Endothelial cell (in vitro differentiated cells): Measurements from ENCODE around the gene KLHL30. TPM values are rescaled to one million over a fixed set of nuclear protein-coding genes. Genes with fewer than 3 reads are reported as not detected.

Experiments
- DNase-seq: peaks from one replicate; pipeline ENCODE4 v3.0.0; 2021; ENCODE audit warnings: low spot score
- H3K27ac Mint-ChIP-seq: one replicate; pipeline ENCODE4 v1.8.0; 2021; ENCODE audit warnings: mixed read lengths, inconsistent platforms; ENCODE audit not compliant: unreplicated experiment
- H3K27me3 Mint-ChIP-seq: one replicate; pipeline ENCODE4 v1.8.0; 2021; ENCODE audit warnings: mild to moderate bottlenecking, moderate library complexity, mixed read lengths, inconsistent platforms; ENCODE audit not compliant: unreplicated experiment
- H3K36me3 Mint-ChIP-seq: one replicate; pipeline ENCODE4 v1.8.0; 2021; ENCODE audit warnings: mild to moderate bottlenecking, low read depth, mixed read lengths, inconsistent platforms; ENCODE audit not compliant: unreplicated experiment
- H3K4me1 Mint-ChIP-seq: one replicate; pipeline ENCODE4 v1.8.0; 2021; ENCODE audit warnings: mild to moderate bottlenecking, mixed read lengths, inconsistent platforms; ENCODE audit not compliant: unreplicated experiment
- H3K4me3 Mint-ChIP-seq: one replicate; pipeline ENCODE4 v1.8.0; 2021; ENCODE audit warnings: mild to moderate bottlenecking, mixed read lengths, inconsistent platforms; ENCODE audit not compliant: unreplicated experiment
- H3K9me3 Mint-ChIP-seq: one replicate; pipeline ENCODE4 v1.8.0; 2021; ENCODE audit warnings: mixed read lengths, inconsistent platforms; ENCODE audit not compliant: unreplicated experiment
- total RNA-seq: library from RNA; stranded (reverse); fragmentation: NEBNext Ultra II Directional; extraction: Animal tissue kit (Norgen Biotek cat#: 25700); gene quantifications from one replicate; pipeline ENCODE4 v1.2.1, GENCODE V29; 2021; ENCODE audit not compliant: unreplicated experiment
- TF ChIP-seq, protein P1 (sequence below): fragments of 200-600 bp; sonication (generic); IDR thresholded peaks from one replicate; pipeline ENCODE4 v1.5.0; 2021; ENCODE audit warnings: antibody characterized with exemption; ENCODE audit not compliant: unreplicated experiment

Gene KLHL30
- total RNA-seq, 1 donor from 2014 or later: not detected

DNA sequence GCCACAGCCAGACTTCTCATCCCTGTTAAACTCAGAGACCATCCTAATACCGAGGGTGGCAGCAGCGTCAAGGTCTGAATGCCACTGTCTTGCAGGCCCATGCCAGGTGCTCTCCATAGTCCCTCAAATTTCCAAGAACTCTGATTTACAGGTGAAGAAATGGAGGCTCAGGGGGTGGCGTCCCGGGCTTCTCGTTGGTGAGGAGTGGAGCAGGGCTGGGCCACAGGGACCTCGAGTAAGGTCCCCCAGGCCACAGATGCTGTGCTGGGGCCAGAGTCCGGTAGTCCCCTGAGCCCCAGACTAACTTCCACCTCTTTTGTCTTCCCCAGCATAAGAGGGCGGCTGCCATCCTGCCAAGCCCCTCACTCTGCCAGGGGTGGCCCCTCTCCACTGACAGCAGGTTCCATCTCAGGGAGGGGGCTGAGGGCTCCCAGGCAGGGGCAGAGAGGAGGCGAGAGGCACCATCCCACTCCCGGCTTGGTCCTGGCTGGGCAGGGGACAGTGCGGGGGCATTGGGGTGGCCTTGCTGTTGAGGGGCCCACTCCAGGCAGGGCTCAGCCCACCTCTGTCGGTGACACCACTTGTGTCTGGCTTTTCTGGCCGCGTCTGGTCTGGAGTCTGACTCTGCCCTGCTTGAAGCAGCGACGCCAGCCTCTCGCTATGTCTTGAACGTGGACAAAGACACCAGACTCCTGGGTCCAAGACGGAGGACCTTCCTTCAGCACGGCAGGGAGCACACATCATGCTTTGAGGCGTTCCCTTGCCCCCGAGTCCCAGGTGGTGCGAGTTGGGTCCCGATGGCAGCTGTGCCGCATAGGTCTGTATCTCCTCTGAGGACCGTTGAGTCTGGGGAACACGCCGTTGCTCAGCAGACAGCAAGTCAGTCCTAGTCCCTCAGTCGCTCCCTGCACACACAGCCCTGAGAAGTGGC lies 15.9 kb upstream of the KLHL30 start:
- H3K27ac Mint-ChIP-seq: no peak overlapping the region
- H3K4me3 Mint-ChIP-seq: no peak overlapping the region
- H3K27me3 Mint-ChIP-seq: peaks cover 8% of the 10 kb centered on the region
- H3K4me1 Mint-ChIP-seq: no peaks in the 10 kb centered on the region
- no peaks in the 10 kb centered on the region for H3K36me3 Mint-ChIP-seq
- H3K9me3 Mint-ChIP-seq: no peaks in the 10 kb centered on the region
- no peak for DNase-seq
- TF ChIP-seq, protein P1, sequence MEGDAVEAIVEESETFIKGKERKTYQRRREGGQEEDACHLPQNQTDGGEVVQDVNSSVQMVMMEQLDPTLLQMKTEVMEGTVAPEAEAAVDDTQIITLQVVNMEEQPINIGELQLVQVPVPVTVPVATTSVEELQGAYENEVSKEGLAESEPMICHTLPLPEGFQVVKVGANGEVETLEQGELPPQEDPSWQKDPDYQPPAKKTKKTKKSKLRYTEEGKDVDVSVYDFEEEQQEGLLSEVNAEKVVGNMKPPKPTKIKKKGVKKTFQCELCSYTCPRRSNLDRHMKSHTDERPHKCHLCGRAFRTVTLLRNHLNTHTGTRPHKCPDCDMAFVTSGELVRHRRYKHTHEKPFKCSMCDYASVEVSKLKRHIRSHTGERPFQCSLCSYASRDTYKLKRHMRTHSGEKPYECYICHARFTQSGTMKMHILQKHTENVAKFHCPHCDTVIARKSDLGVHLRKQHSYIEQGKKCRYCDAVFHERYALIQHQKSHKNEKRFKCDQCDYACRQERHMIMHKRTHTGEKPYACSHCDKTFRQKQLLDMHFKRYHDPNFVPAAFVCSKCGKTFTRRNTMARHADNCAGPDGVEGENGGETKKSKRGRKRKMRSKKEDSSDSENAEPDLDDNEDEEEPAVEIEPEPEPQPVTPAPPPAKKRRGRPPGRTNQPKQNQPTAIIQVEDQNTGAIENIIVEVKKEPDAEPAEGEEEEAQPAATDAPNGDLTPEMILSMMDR: no peak

DNA sequence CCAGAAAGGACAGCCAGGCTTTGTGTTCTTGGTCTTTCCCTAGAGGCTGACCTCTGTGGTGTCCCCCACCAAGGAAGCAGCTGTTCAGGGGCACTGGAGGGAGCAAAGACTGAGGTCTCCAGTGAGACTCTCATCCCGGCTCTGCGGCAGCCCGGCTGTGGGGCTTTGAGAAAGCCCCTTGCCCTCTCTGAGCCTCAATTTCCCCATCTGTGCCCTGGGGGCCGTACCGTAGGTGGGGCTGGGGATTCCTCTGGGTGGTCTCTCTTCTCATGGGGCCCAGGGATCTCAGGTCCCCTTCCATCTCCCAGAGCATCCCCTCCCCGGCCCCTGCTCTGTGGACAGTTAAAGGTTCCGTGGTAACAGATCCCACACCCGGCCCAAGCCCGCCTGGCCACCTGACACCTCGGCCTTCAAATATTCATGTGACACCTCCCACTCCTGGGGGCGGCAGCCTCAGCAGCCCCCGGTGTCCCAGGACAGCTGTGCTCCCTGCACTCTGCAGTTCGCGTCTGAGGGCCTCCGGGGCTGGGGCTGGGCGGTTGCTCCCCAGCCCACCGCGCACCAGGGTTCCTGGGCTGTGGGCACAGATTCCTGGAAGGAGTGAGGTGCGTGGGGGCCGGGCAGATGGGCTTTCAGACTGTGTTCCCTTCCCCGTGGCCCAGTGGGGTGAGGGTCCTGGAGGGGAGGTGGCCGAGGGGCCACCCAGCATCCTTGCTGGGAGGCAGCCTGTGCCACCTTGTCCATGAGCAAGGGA lies 15.1 kb upstream of the KLHL30 start:
- no peak overlapping the region for H3K4me3 Mint-ChIP-seq
- DNase-seq: no peak
- H3K4me1 Mint-ChIP-seq: no peaks in the 10 kb centered on the region

DNA sequence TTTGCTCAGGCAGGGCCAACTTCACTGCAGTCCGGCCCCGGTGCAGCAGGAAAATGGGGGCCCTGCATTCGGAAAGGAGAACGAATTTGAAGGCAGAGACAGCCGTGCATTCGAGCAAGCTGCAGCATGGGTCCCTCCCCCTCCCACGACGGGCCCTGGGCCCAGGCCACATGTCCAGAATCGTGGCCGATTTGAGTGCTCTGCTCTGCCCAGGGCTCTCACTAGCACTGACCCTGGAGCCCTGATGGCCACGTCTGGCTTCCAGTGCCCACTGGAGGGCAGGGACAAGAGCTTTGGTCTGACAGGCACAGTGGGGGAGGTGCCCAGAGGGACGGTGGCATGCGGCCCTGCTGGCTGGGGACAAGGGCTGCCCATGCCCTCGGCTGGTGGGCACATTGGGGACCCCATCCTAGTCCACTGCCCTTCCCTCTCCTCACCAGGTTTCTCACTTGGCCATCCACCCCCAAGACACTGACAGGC lies 14.4 kb upstream of the KLHL30 start:
- TF ChIP-seq, protein P1: no peak
- Mint-ChIP-seq H3K9me3 (no peaks in the 10 kb centered on the region), H3K27ac (no peak overlapping the region), H3K4me1 (no peaks in the 10 kb centered on the region), H3K27me3 (peaks cover 8% of the 10 kb centered on the region), H3K4me3 (peak overlapping the region; percentile 15), H3K36me3 (no peaks in the 10 kb centered on the region)
- DNase-seq: no peak

More for the DNA sequence above, 15.1 kb upstream of the KLHL30 start:
- H3K9me3 Mint-ChIP-seq: no peaks in the 10 kb centered on the region
- H3K36me3 Mint-ChIP-seq: no peaks in the 10 kb centered on the region
- no peak overlapping the region for H3K27ac Mint-ChIP-seq
- TF ChIP-seq, protein P1: no peak
- peaks cover 8% of the 10 kb centered on the region for H3K27me3 Mint-ChIP-seq

DNA sequence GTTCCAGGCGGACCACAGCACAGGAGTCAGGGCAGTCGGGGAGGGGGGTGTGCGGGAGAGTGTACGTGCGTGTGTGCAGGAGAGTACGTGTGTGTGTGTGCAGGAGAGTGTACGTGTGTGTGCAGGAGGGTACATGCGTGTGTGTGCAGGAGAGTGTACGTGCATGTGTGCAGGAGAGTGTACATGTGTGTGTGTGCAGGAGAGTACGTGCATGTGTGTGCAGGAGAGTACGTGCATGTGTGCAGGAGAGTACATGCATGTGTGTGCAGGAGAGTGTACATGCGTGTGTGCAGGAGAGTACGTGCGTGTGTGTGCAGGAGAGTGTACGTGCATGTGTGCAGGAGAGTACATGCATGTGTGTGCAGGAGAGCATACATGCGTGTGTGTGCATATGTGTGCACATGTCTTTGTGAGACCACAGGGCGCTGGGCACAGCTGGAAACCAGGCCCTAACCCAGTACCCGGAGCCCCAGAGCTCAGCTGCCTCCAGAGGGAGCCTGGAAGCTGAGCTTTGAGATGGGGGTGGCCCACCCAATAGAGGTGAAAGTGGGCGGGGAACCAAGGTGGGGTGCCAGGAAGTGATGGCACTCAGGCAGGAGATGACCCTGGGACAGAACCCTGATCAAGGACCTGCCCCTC lies 13.9 kb upstream of the KLHL30 start:
- TF ChIP-seq, protein P1: no peak
- Mint-ChIP-seq H3K9me3 (no peaks in the 10 kb centered on the region), H3K4me3 (peak overlapping the region; percentile 15), H3K27ac (no peak overlapping the region), H3K27me3 (peaks cover 8% of the 10 kb centered on the region), H3K36me3 (no peaks in the 10 kb centered on the region), H3K4me1 (no peaks in the 10 kb centered on the region)
- DNase-seq: no peak
